IMR-90 (cell line): ENCODE measurements around the gene ZBTB7B. TPM values are rescaled to one million over a fixed set of nuclear protein-coding genes. Genes with fewer than 3 reads are reported as not detected.
A peak's percentile ranks its signal among the peaks of the same experiment; 100 is the strongest.

Source experiments
- ATAC-seq: fragments of 200-7000 bp; cut with Tn5 transposase; 2 replicates; pipeline ENCODE4 v1.9.1; 2020; ENCODE audit warnings: low read depth, mild to moderate bottlenecking, moderate library complexity
- BruUV-seq: library from RNA; stranded (reverse); fragments of 400-500 nt; replicated peaks from 2 replicates; lab custom pipeline; 2021; lab: Mats Ljungman, UMichigan
- CTCF ChIA-PET: fragments of 300-600 bp; formaldehyde crosslinking; extraction: SDS; loops from one replicate; lab custom pipeline; 2021; ENCODE audit warnings: antibody characterized with exemption; lab: Yijun Ruan, JAX
- POLR2A ChIA-PET: fragments of 300-600 bp; sonication (Branson Sonifier 250); formaldehyde crosslinking; loops from one replicate; lab custom pipeline; 2022; ENCODE audit warnings: antibody characterized with exemption; ENCODE audit not compliant: unreplicated experiment; lab: Charles Lee
- DNase-seq: peaks from one replicate; pipeline ENCODE4 v3.0.0; 2013
- H2AFZ ChIP-seq: replicated peaks from 2 replicates; pipeline ENCODE3; 2013; ENCODE audit warnings: low read length, mild to moderate bottlenecking; ENCODE audit not compliant: poor library complexity
- H2AK5ac ChIP-seq: 2 replicates; pipeline ENCODE4 v1.6.1; 2013; ENCODE audit warnings: low read depth, low read length, inconsistent platforms
- H2AK9ac ChIP-seq: replicated peaks from 2 replicates; pipeline ENCODE3; 2013; ENCODE audit warnings: mild to moderate bottlenecking, low read depth, low read length, moderate library complexity; ENCODE audit not compliant: poor library complexity
- H2BK120ac ChIP-seq: 2 replicates; pipeline ENCODE4 v1.6.1; 2013; ENCODE audit warnings: low read depth, low read length, inconsistent platforms
- H2BK15ac ChIP-seq: 3 replicates; pipeline ENCODE4 v1.6.1; 2013; ENCODE audit warnings: low read depth, low read length, inconsistent platforms
- H2BK20ac ChIP-seq: 2 replicates; pipeline ENCODE4 v1.6.1; 2013; ENCODE audit warnings: low read depth, mild to moderate bottlenecking, inconsistent platforms, low read length, moderate library complexity
- H2BK5ac ChIP-seq: 2 replicates; pipeline ENCODE4 v1.6.1; 2013; ENCODE audit warnings: mild to moderate bottlenecking, low read depth, low read length, inconsistent platforms; ENCODE audit not compliant: poor library complexity, severe bottlenecking
- H3K14ac ChIP-seq: replicated peaks from 2 replicates; pipeline ENCODE4 v1.6.1; 2013; ENCODE audit warnings: low read depth, low read length, inconsistent platforms
- H3K18ac ChIP-seq: 2 replicates; pipeline ENCODE4 v1.6.1; 2013; ENCODE audit warnings: low read depth, low read length, control low read depth
- H3K23ac ChIP-seq: 2 replicates; pipeline ENCODE4 v1.6.1; 2013; ENCODE audit warnings: low read depth, low read length, inconsistent platforms
- H3K27ac ChIP-seq: 2 replicates; pipeline ENCODE4 v1.5.1; 2013; ENCODE audit warnings: mild to moderate bottlenecking, control low read depth, low read length; ENCODE audit not compliant: insufficient read depth
- H3K27me3 ChIP-seq: 2 replicates; pipeline ENCODE4 v1.6.1; 2013; ENCODE audit warnings: low read length; ENCODE audit not compliant: control insufficient read depth, insufficient read depth
- H3K36me3 ChIP-seq: 2 replicates; pipeline ENCODE4 v1.6.1; 2013; ENCODE audit warnings: low read length, mixed read lengths; ENCODE audit not compliant: control insufficient read depth, insufficient read depth
- H3K4ac ChIP-seq: 2 replicates; pipeline ENCODE4 v1.6.1; 2013; ENCODE audit warnings: low read depth, low read length, inconsistent platforms
- H3K4me1 ChIP-seq: 2 replicates; pipeline ENCODE4 v1.6.1; 2013; ENCODE audit warnings: low read length, mixed read lengths; ENCODE audit not compliant: control insufficient read depth, insufficient read depth
- H3K4me2 ChIP-seq: 2 replicates; pipeline ENCODE4 v1.6.1; 2013; ENCODE audit warnings: low read depth, mild to moderate bottlenecking, control low read depth, low read length, moderate library complexity
- H3K4me3 ChIP-seq: 2 replicates; pipeline ENCODE4 v1.5.1; 2013; ENCODE audit warnings: low read depth, mild to moderate bottlenecking, control low read depth, low read length, moderate library complexity; ENCODE audit not compliant: insufficient read depth
- H3K56ac ChIP-seq: 2 replicates; pipeline ENCODE4 v1.6.1; 2013; ENCODE audit warnings: low read length, inconsistent platforms; ENCODE audit not compliant: insufficient read depth; ENCODE audit errors: extremely low read depth
- H3K79me1 ChIP-seq, 2 experiments: 2 replicates each; pipeline ENCODE4 v1.6.1; 2013; ENCODE audit warnings: low read length in 2 of 2, inconsistent platforms in 1 of 2, low read depth in 1 of 2
- H3K9ac ChIP-seq: 2 replicates; pipeline ENCODE4 v1.6.1; 2013; ENCODE audit warnings: low read depth, low read length, control low read depth
- H3K9me1 ChIP-seq: 2 replicates; pipeline ENCODE4 v1.6.1; 2013; ENCODE audit warnings: low read length, inconsistent platforms; ENCODE audit not compliant: insufficient read depth
- H3K9me3 ChIP-seq: 2 replicates; pipeline ENCODE4 v1.6.1; 2013; ENCODE audit warnings: low read length; ENCODE audit not compliant: control insufficient read depth, insufficient read depth
- H4K20me1 ChIP-seq: 2 replicates; pipeline ENCODE4 v1.6.1; 2013; ENCODE audit warnings: low read length, inconsistent platforms; ENCODE audit not compliant: insufficient read depth
- H4K5ac ChIP-seq: 2 replicates; pipeline ENCODE4 v1.6.1; 2013; ENCODE audit warnings: mild to moderate bottlenecking, low read depth, low read length, control low read depth
- H4K8ac ChIP-seq, 2 experiments: 2 replicates each; pipeline ENCODE4 v1.6.1; 2013; ENCODE audit warnings: low read depth in 2 of 2, low read length in 2 of 2, control low read depth in 1 of 2, inconsistent platforms in 1 of 2
- H4K91ac ChIP-seq: 2 replicates; pipeline ENCODE4 v1.6.1; 2013; ENCODE audit warnings: low read depth, low read length, inconsistent platforms; ENCODE audit not compliant: insufficient read depth
- CEBPB ChIP-seq: IDR thresholded peaks from 2 replicates; pipeline ENCODE4 v1.6.1; 2012; ENCODE audit warnings: low read depth, low read length, improper control_type of control experiment
- ELK1 ChIP-seq: fragments of 150-350 bp; IDR thresholded peaks from 2 replicates; pipeline ENCODE4 v1.6.1; 2016; ENCODE audit warnings: low read depth, mild to moderate bottlenecking, low read length, moderate library complexity, borderline replicate concordance
- RAD21 ChIP-seq: IDR thresholded peaks from 2 replicates; pipeline ENCODE4 v1.6.1; 2012; ENCODE audit warnings: low read length, improper control_type of control experiment
- USF2 ChIP-seq: fragments of 150-350 bp; IDR thresholded peaks from 2 replicates; pipeline ENCODE4 v1.6.1; 2017; ENCODE audit warnings: mild to moderate bottlenecking, antibody characterized with exemption, low read length, low read depth
- WGBS, 2 experiments: methylation state at CpG; one replicate each; pipeline versions ENCODE4 v1.1.5 to v1.1.7; 2013; ENCODE audit warnings: missing lambda C conversion rate in 2 of 2; ENCODE audit not compliant: insufficient read length in 1 of 2; ENCODE audit errors: extremely low coverage in 2 of 2; 5-methylcytosine and 5-hydroxymethylcytosine counted together
- dilution Hi-C: fragments of 300-500 bp; cut with HindIII; formaldehyde crosslinking; loops from one replicate; pipeline ENCODE4 v1.14.3; 2018; ENCODE audit warnings: low sequenced_read_pairs; ENCODE audit not compliant: unreplicated experiment
- in situ Hi-C: fragments of 300-500 bp; cut with MboI; formaldehyde crosslinking; loops from 3 replicates; pipeline ENCODE4 v1.14.3; 2019; ENCODE audit warnings: low sequenced_read_pairs, inconsistent platforms, mixed read lengths
- intact Hi-C: fragments of 100-400 bp; cut with micrococcal nuclease; formaldehyde crosslinking; loops from 2 replicates; pipeline ENCODE4 v1.10.0; 2022
- polyA plus RNA-seq, 3 experiments: library from polyadenylated mRNA; depleted of rRNA; stranded (reverse); fragments of >200 nt; gene quantifications; 2 replicates each; pipeline ENCODE4 v1.2.3, GENCODE V29; 2012; ENCODE audit warnings: low replicate concordance in 1 of 3
- total RNA-seq: library from RNA; depleted of rRNA; stranded (reverse); fragments of >200 nt; gene quantifications from 2 replicates; pipeline ENCODE4 v1.2.3, GENCODE V29; 2012

ZBTB7B gene
- total and polyA plus RNA-seq, 2 of the 4 experiments (the other 2 are of a cell fraction) = 7.7 to 17.4 TPM

- Histone ChIP-seq H3K27ac (peak overlapping the region; percentile 96), H3K9me1 (peaks cover 7% of the 10 kb centered on the region), H2BK20ac (peak overlapping the region; percentile 97), H4K5ac (peak overlapping the region; percentile 98), H3K4ac (peak overlapping the region; percentile 100), H3K23ac (peak overlapping the region; percentile 100), H3K4me2 (peak overlapping the region; percentile 78), H2BK5ac (peak overlapping the region; percentile 97), H4K20me1 (peaks cover 33% of the 10 kb centered on the region), H3K14ac (peak overlapping the region; percentile 99), H3K79me1 (peaks cover 14 to 62% of the 10 kb centered on the region in 2 experiments), H4K91ac (peak overlapping the region; percentile 100), H3K9me3 (no peaks in the 10 kb centered on the region), H4K8ac (peak overlapping the region; percentile 95 to 98), H3K36me3 (peaks cover 19% of the 10 kb centered on the region), H2BK120ac (peak overlapping the region; percentile 95), H3K56ac (peak overlapping the region; percentile 92), H3K18ac (peak overlapping the region; percentile 98), H2BK15ac (peak overlapping the region; percentile 99), H2AK5ac (peak overlapping the region; percentile 100), H3K4me3 (no peak overlapping the region), H2AFZ (peak overlapping the region; percentile 71), H2AK9ac (peak overlapping the region; percentile 99), H3K9ac (peak overlapping the region; percentile 73), H3K4me1 (peaks cover 18% of the 10 kb centered on the region), H3K27me3 (no peaks in the 10 kb centered on the region)
- intact Hi-C loops = loop anchor here (10.0 kb wide), 1 partner anchor 203 kb away; the partner anchor contains the start of genes KRTCAP2 and TRIM46
- no peak for ATAC-seq
- BruUV-seq = no TSS peak
- DNase-seq = no peak
- ChIA-PET POLR2A (interaction anchor here (0.7 to 1.3 kb wide), 4 partner anchors 16 to 37 kb away, joined by 3 to 10 read pairs (median 4); partner anchors contain the start of gene PBXIP1), CTCF (interaction anchor here (1.3 to 2.2 kb wide), 3 partner anchors 12 to 114 kb away, joined by 5 to 9 read pairs (median 6); partner anchors contain the start of gene FLAD1)
- no peak for TF ChIP-seq RAD21
- TF ChIP-seq USF2 = no peak
- peak; percentile 25; the same call in 1 of the 2 replicates for TF ChIP-seq CEBPB
- no peak for TF ChIP-seq ELK1
- WGBS, 2 experiments = no CpG with 5 or more reads among the region's 10 CpGs
- dilution Hi-C loops = no loop called here
- in situ Hi-C loops = no loop called here
Observed at GRCh38 chr1:154971341-154971998, 31.1 kb upstream of the ZBTB7B start.
